UCSD-AML1 (cell line): ENCODE measurements around the gene QSOX2.
"Not testable (repeated sequence)": the region's sequence is repeated elsewhere in the genome, so short reads cannot be mapped to it uniquely, and the experiment has no call there.

ENCODE experiments used
- DNase-seq: peaks from one replicate; lab custom pipeline; 2025; ENCODE audit not compliant: unreplicated experiment; lab: John Stamatoyannopoulos, UW

QSOX2 gene

DNA sequence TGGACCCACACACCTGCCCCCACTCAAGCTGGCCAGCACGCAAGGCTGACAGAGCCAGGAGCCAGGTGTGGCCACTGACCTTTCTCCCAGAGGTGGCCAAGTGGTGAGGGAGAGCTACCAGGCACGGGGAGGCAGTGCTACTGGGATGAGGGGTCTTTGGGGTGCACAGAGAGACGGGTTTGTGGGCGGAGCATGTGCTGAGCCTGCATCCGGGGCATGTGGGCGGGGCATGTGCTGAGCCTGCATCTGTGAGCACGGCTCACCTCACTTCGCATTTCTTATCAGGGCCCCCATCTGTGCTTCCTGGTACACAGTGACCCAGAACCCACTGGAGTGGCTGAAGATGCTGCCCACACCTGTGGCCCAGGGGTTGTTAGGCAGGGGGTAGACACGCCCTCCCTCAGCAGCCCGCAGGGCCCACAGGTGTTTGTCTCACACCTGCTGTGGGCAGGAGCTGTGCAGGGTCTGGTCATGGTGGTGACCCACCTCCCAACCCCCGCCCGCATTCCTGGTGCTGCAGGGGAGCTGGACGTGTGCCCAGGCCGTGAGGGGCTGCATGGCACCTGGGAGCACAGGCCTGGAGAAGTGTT, 36.8 kb upstream of the QSOX2 start:
- no peak for DNase-seq

DNA sequence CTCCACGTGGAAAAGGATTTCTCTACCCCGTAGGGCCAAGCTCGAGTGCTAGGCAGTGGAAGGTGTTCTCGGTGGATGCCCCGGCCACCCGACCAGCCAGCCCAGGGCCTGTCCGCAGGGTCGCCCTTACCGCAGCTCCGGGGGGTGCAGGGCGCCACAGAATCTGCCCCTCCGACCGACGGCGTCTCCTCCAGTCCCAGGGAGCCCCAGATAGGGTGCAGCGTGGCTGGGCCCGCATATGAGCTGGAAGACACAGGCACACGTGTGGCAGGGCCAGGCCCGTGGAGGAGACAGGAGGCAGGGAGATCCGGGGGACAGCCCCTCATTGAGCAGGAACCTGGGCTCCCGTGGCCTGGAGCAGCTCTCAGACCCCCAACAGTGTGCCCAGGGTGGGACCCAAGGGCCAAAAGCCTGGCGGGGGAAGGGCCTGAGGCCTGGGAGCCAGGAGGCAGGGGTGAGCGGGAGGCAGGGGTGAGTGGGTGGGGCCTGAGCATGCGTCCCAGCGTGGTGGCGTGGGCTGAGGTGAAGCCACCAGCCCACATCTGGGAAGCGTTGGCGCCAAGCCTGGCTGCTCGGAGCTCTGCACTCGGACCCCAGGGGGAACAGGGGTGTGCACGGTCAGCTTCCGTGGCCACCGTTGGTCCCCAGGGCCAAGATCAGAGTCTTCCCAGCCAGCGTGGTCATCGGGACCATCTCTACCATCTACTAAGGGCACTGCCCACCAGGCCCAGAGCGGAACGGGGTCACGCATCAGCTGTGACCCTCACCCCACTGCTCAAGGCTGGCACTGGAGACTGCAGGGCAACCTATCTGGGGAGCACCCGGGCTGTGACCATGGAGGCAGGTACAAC, 36.0 kb upstream of the QSOX2 start:
- DNase-seq: no peak

DNA sequence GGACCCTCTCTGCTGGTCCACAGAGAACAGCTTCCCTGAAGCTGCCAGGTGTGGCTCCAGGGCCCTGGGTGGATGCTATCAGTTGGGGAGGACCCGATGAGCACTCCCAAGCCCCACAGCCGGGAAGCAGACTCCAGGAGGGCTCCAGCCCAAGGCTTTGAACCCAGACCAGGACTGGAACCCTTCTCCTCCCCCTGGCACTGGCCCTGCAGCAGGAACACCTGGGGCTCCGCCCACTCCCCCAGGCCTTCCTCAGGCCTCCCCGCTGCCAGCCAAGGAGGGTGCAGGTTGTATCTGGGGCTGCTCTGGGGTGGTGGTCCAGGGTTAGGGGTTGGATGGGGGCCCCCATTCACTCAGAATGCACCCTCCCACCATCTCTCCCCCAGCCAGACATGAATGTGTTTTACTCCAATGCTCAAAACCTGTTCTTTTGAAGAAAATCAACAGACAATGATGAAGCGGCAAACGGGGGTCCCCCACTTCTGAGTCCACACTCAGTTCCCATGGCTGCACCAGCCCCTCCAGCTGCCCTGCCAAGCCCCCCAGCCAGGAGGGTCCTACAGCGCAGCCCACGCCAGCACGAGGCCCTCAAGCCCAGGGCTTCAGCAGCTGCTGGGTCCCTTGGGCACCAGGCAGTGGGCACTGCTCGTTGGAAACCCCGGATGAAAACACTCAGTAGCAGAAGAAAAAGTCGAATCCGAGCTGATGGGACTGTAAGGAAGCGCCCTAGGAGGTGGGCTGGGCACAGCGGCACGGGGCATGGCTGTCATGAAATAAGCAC, 35.1 kb upstream of the QSOX2 start:
- no peak for DNase-seq

DNA sequence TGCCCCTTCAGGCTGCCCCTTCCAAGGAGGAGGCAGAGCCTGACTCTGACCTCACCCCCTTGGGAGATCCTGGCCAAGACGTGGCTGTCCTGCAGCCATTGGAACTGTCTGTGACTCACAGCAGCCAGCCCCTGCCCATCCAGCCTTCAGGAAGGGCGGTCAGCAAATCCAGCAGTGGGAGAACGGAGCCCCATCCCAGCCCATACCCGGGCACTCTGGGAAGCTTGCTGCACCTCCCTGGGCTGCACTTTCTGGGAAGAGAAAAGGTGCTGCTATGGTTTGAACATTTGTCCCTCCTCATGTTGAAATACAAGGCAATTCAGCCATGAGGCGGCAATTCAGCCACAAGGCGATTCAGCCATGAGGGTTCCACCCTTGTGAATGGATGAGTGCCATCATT, 33.9 kb upstream of the QSOX2 start:
- DNase-seq: no peak

DNA sequence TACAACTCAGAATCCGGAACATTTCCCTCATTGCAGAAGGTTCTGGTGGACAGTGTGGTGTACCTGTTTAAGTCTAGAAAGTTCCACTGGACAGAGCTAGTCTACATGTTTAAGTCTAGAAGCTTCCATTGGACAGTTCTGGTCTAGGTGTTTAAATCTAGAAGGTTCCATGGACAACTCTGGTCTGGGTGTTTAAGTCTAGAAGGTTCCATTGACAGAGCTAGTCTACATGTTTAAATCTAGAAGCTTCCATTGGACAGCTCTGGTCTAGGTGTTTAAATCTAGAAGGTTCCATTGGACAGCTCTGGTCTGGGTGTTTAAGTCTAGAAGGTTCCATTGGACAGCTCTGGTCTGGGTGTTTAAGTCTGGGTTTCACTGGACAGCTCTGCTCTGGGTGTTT, 33.3 kb upstream of the QSOX2 start:
- DNase-seq: no peak

DNA sequence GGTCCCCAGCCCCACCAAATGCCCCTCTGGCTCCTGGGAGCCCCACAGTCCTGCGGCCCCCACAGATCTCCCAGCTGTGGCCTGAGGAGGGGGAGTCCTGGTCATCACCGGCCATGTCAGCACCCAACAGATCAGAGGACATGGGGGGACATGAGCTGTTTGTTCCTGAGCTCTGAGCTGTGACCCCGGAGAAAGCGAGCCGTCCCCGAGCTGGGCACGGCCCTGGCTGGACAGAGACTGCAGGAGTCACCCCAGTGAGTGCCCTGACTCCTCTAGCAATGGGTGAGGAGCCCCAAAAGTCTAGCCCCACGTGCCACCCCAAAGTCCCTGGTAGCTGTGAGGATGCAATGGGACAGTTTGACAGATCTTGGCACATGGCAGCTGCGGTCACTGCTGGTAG, 32.6 kb upstream of the QSOX2 start:
- no peak for DNase-seq

DNA sequence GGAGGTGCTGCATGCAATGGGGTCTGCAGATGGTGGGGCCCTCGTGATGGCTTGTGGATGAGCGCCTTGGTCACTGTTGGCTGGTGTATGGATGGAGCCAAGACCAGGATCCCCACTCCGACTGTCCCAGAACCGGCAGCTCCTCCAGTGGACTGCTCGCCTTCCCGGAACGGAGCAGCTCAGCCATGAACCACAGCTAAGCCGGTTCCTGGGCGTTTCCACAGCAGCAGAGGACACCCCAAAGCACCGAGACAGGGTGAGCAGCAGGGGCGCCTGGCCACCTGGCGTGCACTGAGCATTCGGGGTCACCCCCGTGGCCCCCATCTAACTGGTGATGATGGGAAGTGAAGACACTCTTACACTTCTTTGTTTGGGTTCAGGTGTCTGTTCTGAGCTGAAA, 32.1 kb upstream of the QSOX2 start:
- DNase-seq: no peak

DNA sequence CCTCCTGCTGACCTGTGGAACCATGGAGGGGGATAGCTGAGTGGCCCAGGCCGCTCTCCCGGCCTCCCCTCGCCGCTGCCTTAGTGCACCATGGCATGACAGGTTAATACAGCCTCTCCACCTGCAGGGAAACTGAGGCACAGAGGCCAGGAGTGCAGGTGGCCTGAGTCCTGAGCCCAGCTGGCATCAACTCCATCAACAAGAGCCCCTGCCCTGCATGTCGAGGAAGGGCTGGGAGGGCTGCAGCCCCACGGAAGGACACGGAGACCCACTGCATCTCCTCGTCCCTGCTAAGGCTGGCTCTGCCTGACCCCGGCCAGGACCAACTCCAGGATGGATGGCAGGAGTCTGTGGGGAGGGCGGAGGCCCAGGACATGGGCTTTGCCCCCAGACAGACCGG, 31.1 kb upstream of the QSOX2 start:
- no peak for DNase-seq

DNA sequence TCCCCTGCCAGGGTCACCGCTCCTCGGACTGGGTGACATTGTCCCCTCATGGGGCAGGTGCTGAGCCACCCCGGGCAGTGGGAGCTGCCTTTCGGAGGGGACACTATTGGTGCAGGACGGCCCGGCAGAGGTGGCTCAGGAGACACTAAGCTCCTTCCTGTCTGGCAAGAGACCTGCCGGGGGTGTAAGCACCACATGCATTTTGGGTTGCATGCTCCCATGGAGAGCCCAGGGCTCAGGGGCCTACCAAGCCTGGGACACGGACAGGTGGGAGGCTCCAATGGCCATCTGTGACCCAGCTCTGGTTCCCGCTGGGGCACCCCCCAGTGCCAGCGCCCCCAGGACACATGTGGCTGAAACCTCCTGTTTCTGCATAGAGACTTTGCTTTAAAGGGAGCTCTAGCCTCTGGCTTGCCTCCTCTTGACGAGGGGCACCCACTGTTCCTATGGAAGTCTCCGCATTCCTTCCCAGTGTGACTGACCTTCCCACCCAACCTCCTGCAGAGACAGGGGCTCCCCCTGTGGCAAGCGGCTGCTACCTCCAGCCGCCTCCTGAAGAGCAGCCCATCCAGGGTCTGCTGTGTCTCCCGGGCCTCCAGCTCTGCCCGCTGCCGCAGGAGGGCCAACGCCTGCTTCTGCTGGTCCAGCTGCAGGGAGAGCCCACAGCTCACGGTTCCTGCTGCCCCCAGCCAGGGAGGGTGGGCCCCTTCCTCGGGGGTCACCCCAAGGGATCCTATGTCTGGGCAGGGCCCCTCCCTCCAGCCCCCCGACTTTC, 30.2 kb upstream of the QSOX2 start:
- DNase-seq: no peak

DNA sequence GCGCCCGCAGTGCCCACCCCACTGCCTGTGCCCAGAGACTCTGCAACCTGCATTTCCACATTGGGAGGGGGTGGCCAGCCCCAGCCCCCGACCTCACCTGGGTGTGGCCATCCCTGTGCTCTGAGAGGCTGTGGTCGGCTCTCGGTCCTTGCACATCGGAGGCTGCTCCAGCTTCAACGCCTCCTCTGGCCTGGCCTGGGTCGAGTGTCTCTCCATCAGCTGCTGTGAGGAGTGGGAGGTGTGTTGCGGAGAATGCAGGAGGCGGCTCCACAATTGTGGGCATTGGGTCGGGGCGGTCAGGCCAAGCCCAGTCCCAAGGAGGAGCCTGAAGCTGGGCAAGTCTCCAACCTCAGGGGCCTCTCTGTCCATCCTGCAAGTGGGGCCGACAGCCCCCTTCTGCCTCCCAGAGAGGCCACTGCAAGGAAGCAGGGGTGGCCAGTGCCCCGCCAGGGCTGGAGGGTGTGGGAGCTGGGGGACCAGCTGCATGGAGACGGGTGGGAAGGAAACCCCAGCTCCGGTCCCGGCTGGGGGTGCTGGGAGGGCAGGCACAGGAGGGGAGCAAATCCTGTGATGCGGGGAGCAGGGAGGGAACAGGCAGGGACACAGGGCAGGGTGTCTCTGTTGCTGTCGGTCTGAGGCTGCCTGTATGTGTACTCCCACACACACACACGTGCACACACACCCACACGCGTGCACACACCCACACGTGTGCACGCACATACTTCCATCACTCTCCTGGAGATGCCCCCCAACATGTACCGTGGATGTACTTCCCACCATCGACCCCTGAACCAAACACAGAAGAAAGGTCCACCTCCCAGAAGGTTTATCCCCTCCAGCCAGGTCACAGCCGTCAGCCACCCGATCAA, 29.4 kb upstream of the QSOX2 start:
- DNase-seq: no peak

DNA sequence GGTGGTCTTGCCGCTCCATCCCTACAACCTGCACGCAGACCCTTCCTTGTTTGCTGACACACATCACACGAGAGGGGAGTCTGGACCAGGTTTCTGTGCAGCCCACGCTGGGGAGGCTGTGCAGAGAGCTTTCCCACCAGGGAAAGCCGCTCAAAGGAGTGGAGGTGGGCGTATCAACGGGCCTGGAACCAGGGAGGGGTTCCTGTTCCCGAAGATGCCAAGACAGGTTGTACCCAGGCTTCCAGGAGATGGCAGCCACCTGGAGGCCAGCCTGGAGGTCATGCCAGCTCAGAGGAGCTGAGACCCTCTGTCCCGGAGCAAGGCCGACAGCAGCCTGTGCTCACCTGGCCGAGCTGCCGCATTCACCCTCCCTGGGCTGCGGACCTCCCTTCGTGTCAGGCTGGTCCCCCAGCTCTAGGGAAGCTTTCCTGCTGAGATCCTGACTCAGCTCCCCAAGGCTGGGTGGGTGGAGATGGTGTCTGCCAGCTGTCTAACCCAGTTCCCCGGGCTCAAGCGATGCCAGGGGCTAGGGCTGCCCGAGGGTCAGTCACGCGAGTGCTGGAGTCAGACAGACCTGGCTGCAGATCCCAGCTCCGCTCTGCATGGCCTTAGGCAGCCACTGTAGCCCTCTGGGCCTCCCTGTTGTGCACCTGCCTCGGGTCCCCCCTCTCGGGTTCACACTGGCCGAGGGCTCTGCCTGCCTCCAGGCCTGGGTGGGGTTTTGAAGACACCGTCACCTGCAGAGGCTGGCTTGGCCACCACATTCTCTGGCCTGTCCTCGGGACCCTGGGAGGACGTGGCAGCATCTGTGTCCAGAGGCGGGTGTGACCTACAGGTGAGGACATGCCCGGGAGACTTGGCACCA, 28.5 kb upstream of the QSOX2 start:
- no peak for DNase-seq

DNA sequence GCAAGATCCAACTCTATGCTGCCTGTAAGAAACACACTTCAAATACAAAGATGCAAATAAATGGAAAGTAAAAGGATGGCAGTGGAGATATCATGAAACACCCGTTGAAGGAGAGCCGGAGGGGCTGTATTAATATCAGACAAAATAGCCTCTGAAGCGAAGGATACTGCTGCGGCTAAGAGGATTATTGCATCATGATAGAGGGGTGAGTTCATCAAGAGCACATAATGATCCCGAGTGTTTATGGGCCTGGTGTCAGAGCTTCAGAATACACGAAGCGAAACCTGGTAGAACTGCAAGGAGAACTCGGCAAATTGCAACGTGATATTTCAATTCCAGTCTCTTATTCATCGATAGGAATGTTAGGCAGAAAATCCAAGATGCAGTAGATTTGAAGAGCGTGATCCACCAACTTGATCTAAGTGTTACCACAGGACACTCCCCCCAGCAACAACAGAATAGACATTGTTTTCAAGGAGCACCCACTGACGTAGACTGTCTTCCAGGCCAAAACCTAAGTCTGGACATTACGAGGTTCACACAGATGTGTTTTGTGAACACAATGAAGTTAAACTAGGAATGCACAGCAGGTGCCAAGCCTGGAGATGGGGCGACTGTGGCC, 27.7 kb upstream of the QSOX2 start:
- no peak for DNase-seq

DNA sequence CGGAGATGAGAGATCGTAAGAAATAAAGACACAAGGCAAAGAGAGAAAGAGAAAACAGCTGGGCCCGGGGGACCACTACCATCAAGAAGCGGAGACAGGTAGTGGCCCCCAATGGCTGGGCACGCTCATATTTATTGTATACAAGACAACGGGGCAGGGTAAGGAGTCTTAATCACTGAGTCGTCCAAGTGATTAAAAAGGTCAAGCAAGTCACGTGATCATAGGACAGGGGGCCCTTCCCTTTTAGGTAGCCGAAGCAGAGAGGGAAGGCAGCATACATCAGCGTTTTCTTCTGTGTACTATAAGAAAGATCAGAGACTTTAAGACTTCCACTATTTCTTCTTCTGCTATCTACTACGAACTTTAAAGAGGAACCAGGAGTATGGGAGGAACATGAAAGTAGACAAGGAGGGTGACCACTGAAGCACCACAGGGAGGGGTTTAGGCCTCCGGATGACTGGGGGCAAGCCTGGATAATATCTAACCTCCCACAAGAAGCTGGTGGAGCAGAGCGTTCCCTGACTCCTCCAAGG, 24.6 kb upstream of the QSOX2 start:
- DNase-seq: no peak

DNA sequence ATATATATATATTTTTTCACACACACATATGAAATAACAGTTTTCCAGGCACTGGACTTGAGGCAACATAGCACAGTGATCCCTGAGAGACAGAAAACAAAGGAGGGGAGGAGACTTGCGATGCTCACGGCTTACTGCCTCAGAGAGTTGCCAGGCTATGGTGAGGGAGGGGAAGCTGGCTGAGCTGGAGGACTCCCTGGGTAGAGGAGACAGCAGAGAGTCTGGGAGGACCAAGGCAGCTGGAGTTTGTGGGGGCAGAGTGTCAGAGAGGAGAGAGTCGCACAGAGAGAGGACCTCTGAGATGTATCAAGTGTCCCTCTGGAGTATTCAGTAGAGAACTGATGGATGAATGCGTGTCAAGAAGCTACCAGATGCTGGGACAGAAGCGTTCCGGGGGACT, 23.1 kb upstream of the QSOX2 start:
- no peak for DNase-seq

DNA sequence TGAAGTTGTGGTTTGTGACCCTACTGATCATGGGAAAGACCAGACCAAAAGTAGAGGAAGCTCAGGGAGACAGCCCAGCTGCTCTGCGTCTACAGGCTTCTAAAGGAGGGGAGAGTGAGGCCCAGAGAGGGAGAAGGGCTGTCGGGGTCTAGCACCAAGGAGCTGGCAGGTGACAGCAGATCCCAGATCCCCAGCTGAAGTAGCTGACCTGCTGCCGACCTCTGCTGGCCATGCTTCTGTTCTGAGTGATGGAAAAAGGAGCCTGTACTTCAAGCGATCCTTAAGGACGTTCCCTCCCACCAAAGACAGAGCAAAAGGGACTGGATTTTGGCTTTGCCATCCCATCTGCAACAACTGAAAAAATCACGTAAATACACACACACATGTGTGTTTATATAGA, 22.7 kb upstream of the QSOX2 start:
- DNase-seq: no peak

DNA sequence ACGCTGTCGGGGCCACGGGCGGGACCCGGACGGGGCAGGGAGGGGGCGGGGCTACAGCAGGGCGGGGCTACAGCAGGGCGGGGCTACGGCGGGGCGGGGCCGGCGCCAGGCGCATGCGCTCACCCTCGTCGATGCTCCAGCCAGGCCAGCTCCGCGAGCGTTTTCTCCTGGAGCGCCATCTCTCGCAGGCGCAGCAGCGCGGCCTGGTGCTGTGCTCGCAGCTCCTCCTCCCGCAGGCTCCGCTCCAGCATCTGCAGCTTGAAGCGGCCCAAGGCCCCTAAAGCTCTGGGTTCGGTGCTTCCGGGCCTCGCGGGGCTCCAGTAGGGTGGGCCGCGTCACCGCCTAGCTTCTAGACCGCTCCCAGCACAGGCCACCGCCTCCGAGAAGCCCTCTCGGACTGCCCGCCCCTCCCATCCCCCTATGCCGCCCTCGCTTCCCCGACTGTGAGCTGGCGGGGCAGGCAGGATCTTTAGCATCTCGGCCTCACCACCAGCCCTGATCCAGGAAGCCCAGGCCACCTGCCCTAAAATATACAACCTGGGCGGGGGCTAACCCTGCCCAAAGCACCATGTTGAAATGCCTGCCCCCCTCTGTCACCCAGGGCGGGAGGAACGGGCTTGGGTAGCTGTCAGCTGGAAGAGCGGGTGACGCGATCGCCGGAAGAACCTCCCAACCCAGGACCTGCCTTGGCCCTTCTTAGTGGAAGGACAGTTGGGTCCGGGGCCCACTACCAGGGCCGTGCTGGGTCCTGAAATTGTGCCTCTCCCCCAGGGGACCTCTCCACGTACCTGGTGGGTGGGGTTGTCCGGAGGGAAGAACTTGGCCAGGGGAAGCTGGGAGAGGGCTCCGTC, 21.9 kb upstream of the QSOX2 start:
- peak; percentile 89 for DNase-seq

DNA sequence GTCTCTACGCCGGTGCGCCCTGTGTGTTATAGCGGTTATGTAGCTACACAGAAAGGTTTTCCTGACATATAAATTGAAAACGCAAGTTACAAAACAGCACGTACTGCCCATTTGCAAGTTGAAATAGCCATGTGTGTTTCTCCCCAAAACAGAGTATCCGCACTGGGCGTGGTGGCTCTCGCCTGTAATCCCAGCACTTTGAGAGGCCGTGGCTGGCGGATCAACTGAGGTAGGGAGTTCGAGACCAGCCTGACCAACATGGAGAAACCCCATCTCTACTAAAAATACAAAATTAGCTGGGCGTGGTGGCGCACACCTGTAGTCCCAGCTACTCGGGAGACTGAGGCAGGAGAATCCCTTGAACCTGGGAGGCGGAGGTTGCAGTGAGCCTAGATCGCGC, 21.0 kb upstream of the QSOX2 start:
- DNase-seq: not testable (repeated sequence)
